NK-92 treated with Interleukin-12 subunit alpha and Interleukin-12 subunit beta, amount 100 ng/mL, for 24 hours (cell line): ENCODE data around the gene ZP1.

ENCODE experiments used
- DNase-seq: peaks from one replicate; lab custom pipeline; 2025; lab: John Stamatoyannopoulos, UW

ZP1 gene

DNA sequence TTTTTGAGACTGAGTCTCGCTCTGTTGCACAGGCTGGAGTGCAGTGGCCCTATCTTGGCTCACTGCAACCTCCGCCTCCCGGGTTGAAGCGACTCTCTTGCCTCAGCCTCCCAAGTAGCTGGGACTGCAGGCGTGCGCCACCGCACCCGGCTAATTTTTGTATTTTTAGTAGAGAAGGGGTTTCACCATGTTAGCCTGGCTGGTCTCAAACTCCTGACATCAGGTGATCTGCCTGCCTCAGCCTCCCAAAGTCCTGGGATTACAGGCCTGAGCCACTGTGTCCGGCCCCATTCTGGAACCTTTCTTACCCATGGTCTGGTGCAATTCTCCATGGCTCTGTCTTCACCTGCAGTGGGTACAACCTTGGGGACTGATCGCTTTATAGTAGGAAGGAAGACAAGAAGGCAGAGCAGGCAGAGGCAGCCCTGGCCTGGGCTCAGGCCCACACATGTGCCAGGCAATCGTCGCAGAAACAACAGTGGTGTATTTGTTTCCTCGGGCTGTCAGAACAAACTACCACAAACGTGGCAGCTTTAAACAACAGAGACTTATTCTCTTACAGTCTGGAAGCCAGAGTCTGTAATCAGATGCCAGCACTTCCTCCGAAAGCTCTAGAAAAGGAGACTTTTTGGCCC, 7.6 kb upstream of the ZP1 start:
- no peak for DNase-seq

DNA sequence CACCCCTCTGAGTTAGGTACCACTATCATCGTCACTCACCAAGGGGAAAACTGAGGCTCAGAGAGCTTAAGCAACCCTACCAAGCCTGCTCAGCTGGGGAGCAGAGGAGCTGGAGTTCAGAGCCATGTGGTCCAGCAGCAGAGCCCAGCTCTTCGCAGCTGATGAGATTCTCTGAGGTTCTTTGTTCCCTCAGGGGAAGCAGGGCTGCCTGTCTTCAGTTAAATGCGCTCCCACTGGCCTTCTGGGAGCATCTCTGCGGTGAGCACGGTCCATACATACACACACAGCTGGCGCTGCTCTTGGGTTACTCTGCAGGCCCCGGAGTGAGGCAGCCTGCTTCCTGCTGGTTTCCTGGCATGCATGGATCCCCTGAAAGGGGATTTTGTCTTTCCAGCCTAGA, 6.4 kb upstream of the ZP1 start:
- no peak for DNase-seq

DNA sequence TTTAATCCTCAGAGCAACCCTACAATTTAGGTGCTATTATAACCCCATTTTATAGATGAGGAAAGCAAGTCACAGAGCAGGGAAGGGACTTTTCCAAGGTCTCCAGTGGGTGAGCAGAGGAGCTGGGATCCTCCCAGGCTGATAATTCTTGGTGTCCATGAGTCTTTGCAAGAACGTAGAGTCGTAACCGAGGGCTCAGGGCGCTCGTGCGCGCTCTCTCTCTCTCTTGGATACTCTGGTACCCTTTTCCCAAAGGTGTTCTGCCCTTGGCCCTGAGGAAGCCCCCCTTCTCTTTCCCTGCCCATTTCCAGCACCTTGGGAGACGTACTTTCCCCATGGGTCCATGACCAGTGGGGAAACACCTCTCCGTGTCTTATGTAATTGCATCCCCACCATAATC, 5.2 kb upstream of the ZP1 start:
- no peak for DNase-seq

DNA sequence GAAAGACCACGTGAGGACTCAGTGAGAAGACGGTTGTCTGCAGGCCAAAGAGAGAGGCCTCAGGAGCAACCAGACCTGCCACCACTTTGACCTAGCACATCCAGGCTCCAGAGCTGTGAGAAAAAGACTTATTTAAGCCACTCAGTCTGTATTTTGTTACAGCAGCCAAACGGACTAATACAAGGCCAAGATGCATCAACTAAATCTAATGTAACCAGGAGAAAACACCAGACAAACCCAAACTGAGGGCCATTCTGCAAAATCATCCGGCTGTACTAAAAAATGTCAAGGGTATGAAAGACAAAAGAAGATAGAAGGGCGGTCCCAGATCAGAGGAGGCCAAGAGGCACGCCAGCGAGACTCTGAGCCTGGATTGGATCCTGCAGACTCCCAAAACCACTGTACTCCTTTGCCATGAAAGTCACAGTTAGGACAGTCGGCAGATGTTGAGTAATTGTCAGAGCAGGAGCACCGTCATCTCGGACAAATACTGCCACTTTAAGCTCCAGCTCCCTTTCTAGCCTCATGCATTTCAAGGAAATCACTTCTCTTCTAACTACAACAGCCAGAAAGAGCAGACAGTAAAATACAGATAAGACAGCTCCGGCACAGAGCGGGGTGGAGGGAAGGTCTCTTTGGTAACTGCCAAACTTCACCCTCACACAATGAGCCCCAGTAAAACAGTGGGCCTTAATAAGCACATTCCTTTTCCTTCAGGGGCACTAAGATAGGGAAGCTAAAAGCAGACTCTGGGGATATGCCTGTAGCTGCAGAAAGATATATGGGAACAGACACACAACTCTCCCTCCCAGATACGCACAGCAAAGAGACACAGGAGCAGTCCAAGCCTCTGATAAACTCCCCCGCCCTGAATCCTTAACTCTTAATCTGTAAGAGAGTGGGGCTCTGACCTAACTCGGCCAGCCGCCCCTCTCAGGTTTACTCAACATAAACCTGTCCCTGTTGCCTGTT, 3.5 kb upstream of the ZP1 start:
- DNase-seq: no peak

DNA sequence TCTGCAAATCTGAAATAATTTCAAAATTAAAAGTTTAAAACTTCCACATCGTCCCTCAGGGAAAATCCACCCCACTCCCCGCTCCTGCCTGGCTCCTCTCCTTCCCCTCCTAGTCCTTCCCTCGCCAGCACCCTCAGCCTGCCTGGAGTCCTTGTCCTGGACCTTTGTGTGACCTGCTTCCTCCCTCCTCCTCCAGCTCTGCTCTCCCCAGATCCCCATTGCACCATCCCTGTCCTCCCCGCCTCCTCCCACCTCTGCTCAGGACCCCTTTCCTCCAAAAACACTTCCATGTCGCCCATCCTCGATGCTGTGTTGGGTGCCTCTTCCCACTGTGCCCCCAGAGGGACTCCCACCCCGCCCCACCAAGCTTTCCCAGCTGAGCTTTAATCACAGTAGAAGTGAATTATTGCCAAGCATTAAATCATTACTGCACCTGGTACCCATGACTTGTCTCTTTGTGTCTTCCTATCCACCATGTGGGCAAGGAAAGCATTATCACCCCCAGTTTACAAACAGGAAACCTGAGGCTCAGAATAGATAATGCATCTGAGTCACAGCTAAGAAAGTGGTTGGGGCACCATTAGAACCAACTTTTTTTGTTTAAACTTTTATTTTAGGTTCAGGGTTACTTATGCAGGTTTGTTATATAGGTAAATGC, 2.4 kb upstream of the ZP1 start:
- DNase-seq: no peak

DNA sequence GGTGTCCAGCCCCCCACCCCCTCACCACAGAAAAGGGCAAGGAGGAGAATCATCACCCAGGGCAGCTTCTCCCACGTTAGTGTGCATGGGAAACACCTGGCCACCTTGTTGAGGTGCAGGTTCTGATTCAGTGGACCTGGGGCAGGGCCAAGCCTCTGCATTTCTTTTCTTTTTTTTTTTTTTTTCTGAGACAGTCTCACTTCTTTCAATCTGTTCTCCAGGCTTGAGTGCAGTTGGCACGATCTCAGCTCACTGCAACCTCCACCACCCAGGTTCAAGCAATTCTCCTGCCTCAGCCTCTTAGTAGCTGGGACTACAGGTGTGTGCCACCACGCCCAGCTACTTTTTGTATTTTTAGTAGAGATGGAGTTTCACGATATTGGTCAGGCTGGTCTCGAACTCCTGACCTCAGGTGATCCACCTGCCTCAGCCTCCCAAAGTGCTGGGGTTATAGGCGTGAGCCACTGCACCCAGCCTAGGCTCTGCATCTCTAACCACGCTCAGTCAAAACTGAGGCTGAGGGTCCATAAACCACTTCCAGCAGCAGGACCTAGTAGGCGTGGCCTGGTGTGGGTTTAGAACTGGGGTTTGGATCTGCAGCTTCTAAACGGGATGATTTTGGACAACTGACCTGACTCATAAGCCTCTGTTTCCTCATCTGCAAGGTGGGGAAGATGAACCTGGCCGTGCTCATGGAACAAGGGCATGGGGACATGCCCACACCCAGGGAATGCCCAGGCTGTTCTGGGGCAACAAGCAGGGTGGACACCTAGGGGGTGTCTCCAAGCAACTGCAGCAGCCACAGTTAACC, 734 bp downstream of the ZP1 start:
- no peak for DNase-seq

DNA sequence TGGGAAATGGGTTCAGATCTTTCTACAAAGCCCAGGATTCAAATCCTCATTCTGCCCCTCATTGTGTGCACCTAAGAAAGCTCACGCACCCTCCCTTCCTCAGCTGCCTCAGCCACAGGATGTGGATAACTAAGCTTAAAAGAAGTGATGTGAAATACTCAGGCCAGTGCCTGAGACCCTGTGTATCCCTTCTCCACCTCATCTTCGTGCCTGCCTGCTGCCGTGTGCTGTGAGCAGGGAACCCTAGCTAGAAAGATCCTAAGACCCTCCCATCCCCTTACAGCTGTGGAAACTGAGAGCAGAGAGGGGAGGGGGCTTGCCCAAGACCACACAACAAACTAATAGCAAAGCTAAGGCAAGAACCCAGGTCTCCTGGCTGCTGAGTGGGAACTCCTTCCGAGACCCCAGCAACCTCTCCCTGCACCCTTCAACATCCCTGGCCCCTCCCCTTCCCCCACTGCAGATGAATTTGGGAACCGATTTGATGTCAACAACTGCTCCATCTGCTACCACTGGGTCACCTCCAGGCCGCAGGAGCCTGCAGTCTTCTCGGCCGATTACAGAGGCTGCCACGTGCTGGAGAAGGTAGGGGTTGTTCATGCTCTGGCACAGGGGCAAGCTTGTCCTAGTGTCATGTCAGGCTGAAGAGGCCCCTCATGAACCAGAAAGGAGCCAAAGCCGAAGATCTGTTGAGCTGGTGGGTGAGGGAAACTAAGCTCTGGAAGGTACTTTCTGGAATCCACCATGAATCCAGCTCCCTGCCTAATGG, 1.5 kb downstream of the ZP1 start:
- DNase-seq: no peak

DNA sequence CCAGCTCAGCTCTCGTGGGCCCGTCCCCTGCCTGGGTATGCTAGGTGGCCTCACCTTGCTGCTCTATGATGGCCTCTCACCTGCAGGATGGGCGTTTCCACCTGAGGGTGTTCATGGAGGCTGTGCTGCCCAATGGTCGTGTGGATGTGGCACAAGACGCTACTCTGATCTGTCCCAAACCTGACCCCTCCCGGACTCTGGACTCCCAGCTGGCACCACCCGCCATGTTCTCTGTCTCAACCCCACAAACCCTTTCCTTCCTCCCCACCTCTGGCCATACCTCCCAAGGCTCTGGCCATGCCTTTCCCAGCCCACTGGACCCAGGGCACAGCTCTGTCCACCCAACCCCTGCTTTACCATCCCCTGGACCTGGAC, 2.1 kb downstream of the ZP1 start:
- no peak for DNase-seq

DNA sequence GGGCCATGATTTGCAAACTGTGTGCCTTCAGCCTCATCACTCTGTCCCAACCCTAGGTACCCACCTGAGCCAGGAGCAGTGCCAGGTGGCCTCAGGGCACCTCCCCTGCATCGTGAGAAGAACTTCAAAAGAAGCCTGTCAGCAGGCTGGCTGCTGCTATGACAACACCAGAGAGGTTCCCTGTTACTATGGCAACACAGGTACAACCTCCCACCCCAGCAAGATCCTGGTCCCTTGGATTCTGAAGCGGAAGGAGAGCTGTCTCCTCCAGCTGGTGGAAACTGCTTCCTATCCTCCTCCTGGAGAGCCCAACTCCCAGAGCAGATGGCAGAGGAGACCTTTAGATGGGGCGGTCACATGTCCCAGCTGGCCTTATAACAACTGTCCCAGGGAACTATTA, 2.9 kb downstream of the ZP1 start:
- DNase-seq: no peak

DNA sequence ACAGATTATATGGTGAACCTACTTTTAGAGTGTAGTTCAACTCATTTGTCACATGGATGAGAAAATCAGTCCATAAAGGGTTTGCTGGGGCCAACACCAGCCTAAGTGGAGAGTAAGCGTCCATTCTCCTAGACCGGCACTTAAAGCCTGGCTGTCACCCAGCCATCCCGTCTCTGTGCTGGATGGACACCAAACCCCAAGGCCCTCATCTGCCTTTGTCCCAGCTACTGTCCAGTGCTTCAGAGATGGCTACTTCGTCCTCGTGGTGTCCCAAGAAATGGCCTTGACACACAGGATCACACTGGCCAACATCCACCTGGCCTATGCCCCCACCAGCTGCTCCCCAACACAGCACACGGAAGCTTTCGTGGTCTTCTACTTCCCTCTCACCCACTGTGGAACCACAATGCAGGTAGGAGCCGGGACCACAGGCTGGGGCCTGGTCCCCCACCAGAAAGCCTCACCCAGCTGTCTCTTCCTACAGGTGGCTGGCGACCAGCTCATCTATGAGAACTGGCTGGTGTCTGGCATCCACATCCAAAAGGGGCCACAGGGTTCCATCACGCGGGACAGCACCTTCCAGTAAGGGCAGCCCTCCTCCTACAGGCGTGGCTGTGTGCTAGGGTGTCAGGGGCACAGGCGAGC, 3.5 kb downstream of the ZP1 start:
- no peak for DNase-seq

DNA sequence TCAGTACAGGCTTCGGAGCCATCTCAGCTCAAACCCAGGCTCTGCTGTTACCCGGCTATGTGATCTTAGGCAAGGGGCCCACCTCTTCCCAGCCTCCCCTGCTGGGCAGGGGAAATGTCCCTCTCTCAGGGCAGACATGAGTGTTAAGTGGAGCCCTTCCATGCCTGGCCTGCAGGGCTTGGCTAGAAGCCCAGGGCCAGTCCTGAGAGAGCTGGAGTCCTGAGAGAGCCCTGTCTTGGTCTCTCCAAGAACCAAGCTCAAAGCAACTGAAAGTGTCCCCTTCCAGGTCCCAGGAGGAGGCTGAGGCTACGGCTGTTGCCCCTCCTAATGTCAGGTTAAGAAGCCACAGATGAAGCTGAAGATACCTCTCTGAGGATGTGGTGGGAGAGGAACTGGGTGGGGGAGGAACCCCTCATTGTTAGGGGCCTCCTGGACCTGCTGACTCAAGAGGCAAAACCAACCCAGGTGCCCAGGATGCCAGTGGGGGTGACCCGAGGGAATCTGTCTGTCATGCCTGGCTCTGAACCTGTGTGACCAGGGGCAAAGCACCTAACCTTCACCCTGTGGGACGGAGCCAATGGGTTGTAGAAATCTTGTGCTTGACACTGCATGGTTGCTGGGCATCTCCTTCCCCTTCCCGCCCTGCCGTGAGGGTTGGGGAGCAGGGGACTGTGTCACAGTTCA, 4.2 kb downstream of the ZP1 start:
- DNase-seq: no peak

DNA sequence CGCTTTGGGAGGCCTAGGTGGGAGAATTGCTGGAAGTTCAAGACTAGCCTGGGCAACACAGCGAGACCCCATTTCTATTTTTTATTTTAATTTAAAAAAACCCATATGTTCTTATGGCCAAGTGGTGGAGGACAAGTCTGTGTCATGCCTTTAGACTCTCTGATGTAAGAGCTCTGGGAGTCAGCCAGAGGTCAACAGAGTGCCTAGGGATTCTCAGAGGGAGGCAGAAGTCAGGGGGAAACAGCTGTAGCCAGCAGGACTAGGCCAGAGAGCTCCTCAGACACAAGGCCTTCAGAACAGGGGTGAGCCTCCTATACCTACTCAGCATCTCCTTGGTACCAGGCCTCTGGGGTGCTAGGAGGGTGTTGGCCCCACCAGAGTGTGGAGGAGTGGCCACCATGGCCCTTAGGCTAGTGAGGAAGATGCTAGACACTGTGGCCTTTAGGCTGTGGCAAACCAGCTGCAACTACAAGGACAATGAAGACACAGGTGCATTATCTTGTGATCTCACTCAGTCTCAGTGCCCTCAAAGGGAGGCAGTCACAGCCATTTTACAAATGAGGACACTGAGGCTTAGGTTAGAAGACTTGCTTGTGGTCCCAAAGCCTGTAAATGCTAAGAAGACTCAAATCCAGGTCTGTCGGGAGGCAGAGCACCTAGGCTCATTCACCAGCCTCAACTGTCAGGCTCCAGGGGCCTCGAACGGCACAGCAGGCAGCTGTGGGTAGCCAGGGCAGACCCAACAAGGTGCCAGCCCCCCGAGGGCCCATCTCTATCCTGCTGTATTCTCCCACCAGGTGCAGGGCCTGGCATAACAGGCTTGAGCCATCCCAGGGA, 5.0 kb downstream of the ZP1 start:
- DNase-seq: no peak

DNA sequence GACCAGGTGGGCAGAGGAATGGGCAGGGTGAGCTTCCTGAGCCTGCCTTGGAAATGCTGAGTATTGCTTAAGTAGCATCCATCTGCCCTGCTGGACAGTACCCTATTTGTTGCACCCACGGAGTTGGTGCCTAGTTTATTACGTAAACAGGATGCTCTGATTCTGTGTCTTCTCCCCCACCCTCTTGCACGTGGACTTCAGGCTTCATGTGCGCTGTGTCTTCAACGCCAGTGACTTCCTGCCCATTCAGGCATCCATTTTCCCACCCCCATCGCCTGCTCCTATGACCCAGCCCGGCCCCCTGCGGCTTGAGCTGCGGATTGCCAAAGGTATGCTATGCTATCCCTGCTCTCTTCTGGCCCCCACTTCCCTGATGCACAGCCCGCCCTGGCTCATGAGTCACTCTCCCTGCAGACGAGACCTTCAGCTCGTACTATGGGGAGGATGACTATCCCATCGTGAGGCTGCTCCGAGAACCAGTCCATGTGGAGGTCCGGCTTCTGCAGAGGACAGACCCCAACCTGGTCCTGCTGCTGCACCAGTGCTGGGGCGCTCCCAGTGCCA, 5.7 kb downstream of the ZP1 start:
- no peak for DNase-seq

DNA sequence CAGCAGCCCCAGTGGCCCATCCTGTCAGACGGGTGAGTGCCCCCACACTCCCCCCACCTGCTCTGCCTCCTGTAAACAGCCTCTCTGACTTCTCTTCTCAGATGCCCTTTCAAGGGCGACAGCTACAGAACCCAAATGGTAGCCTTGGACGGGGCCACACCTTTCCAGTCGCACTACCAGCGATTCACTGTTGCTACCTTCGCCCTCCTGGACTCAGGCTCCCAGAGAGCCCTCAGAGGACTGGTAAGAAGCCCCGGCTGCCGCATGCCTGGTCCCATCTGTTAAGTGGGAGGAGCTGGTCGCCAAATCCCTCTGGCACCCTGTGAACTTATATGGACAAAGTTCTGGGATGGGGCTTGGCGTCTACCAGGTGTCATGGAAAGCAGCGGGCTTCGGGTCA, 6.2 kb downstream of the ZP1 start:
- DNase-seq: no peak

DNA sequence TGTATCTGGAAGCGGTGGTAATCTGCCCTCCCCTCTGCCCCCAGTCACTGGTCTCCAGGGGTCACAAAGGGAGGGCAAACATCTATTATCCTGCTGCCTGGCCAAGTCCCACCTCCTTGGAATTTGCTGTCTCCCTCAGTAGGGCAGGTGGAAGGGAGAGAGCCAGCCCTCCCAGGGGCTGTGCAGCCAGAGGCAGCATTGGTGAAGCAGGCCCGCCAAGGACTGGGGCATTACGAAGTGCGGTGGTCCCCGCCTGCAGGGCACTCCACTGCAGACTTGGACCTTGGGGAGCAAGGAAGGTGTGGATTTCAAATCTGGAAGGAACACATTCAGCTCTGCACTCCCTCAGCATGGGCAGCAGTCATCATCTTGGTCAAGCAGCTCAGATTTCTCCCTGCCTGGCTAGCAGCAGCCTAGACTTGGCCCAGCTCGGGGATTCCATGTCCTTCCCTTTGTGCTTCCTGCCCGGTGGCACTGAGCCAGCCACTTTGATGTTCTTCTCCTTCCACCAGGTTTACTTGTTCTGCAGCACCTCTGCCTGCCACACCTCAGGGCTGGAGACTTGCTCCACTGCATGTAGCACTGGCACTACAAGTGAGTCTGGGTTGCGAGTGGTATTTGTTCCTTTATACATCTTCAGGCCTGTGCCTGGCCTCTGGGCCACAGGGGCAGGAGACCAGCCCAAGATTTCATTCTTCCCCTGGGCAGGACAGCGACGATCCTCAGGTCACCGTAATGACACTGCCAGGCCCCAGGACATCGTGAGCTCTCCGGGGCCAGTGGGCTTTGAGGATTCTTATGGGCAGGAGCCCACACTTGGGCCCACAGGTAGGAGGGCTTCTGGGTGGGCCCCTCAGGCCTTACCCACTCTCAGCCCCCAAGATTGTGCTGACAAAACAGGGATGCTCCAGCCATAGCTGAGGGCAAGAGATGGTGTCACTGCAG, 7.4 kb downstream of the ZP1 start:
- no peak for DNase-seq

DNA sequence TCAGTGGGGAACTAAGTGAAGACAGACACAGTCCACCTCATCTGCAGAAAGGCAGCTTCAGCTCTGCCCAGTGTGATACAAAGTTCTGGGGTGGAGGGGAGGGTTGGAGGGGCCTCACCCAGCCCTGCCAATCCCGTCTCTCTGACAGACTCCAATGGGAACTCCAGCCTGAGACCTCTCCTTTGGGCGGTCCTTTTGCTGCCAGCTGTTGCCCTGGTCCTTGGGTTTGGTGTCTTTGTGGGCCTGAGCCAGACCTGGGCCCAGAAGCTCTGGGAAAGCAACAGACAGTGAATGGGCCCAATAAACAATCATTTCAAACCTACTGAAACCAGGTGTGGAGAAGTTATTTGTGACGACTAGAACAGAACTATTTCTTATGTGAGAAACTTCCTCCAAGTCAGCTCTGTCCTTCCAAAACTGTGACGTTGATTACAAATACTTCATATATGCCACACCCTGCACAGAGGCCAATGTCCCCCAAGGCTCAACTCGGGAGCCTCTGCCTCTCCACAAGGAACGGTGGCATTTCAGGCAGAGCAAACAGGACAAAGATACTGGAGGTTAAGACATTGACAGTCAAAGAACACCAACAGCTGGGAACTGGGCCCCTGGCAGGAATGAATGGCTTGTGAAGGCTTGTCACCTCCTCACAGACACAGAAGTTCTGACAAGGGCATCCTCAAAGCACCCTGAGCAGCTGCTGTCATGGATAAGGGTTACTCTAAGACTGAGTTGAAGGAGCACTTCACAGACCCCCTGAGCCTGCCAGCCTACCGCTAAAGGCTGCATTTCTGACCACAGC, 8.2 kb downstream of the ZP1 start:
- no peak for DNase-seq

DNA sequence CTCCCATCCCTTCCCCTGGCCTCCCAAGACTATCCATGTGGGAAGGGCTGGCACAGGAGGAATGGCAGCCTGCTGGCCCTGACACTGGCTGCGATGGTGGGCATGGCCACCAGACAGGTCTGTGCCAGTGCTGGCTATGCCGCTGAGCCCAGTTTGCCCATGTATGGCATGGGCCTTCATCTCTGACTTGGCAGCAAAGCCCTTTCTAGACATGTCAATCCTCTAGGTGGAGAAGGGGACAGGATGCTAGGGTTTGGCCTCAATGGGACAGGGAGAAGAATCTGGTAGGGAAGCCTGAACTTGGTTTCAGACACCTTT, 8.8 kb downstream of the ZP1 start:
- DNase-seq: no peak
